Kidney (tissue), 14 donors: ENCODE data around the gene PLA2G6. TPM values are rescaled to one million over a fixed set of nuclear protein-coding genes. Genes with fewer than 3 reads are reported as not detected.
A peak's percentile ranks its signal among the peaks of the same experiment; 100 is the strongest.
"Not testable (repeated sequence)": the region's sequence is repeated elsewhere in the genome, so short reads cannot be mapped to it uniquely, and the experiment has no call there.

Experiments used
- DNase-seq, 5 donors: peaks; one replicate each; pipeline ENCODE4 v3.0.0-alpha.2; 2013 to 2020
- FAIRE-seq: peaks from 2 replicates; lab custom pipeline; 2012; peaks lifted over from hg19 to GRCh38; lab: Jason Lieb, UNC
- H3K27ac ChIP-seq, 2 donors: one replicate each; pipeline ENCODE4 v1.7.0; 2013; ENCODE audit warnings: low read depth in 2 of 2, low read length in 2 of 2, inconsistent platforms in 1 of 2
- H3K27me3 ChIP-seq: one replicate; pipeline ENCODE4 v1.7.1; 2013; ENCODE audit warnings: low read length, inconsistent platforms; ENCODE audit not compliant: control insufficient read depth, insufficient read depth
- H3K36me3 ChIP-seq, 3 donors: one replicate each; pipeline versions ENCODE4 v1.7.0 to v1.7.1; 2013; ENCODE audit warnings: low read length in 3 of 3, control low read depth in 1 of 3, inconsistent platforms in 1 of 3; ENCODE audit not compliant: insufficient read depth in 3 of 3, control insufficient read depth in 2 of 3
- H3K4me1 ChIP-seq, 3 donors: one replicate each; pipeline versions ENCODE4 v1.7.0 to v1.7.1; 2013; ENCODE audit warnings: low read length in 3 of 3, inconsistent platforms in 1 of 3, low read depth in 1 of 3; ENCODE audit not compliant: control insufficient read depth in 2 of 3, insufficient read depth in 2 of 3
- H3K4me3 ChIP-seq, 3 donors: one replicate each; pipeline versions ENCODE4 v1.7.0 to v1.8.1; 2013; ENCODE audit warnings: low read length in 3 of 3, control low read depth in 1 of 3, inconsistent platforms in 1 of 3
- H3K9ac ChIP-seq, 3 donors: one replicate each; pipeline versions ENCODE4 v1.7.0 to v1.7.1; 2013; ENCODE audit warnings: low read length in 3 of 3, control low read depth in 1 of 3, inconsistent platforms in 1 of 3
- H3K9me3 ChIP-seq, 3 donors: one replicate each; pipeline versions ENCODE4 v1.7.0 to v1.7.1; 2013; ENCODE audit warnings: low read length in 3 of 3, control low read depth in 1 of 3, inconsistent platforms in 1 of 3; ENCODE audit not compliant: control insufficient read depth in 2 of 3, insufficient read depth in 1 of 3
- intact Hi-C: fragments of 100-400 bp; cut with DNase I; formaldehyde crosslinking; loops from one replicate; pipeline ENCODE4 v1.11.1; 2022
- polyA plus RNA-seq: library from polyadenylated mRNA; stranded (reverse); fragments of 350-450 nt; fragmentation: Illumina TruSeq; extraction: RNeasy Lipid Tissue Mini Kit (QIAGEN cat#74804); gene quantifications from one replicate; pipeline ENCODE4 v1.2.3, GENCODE V29; 2014; ENCODE audit warnings: low read depth, low replicate concordance; ENCODE audit not compliant: insufficient read depth
- total RNA-seq: library from RNA; stranded (reverse); fragmentation: NEBNext Ultra II Directional; extraction: Animal tissue kit (Norgen Biotek cat#: 25700); gene quantifications from one replicate; pipeline ENCODE4 v1.2.1, GENCODE V29; 2021
- TF ChIP-seq, protein P1 (sequence below): IDR thresholded peaks from 3 replicates; pipeline ENCODE4 v1.5.1; 2012; ENCODE audit warnings: mild to moderate bottlenecking, moderate library complexity, borderline replicate concordance; ENCODE audit not compliant: insufficient read depth; ENCODE audit errors: extremely low read depth
- donor health status: control.
- donor health status: control.
- donor health status: control.
- donor health status: control.
- donor health status: control.
- donor health status: DM: yes; HTN: yes; CAD: no.
- donor health status: Normal renal cell carcinoma (clear cell type).

PLA2G6 gene
- total and polyA plus RNA-seq, 2 donors from 2014 or later = 26.6 to 61.6 TPM

DNA sequence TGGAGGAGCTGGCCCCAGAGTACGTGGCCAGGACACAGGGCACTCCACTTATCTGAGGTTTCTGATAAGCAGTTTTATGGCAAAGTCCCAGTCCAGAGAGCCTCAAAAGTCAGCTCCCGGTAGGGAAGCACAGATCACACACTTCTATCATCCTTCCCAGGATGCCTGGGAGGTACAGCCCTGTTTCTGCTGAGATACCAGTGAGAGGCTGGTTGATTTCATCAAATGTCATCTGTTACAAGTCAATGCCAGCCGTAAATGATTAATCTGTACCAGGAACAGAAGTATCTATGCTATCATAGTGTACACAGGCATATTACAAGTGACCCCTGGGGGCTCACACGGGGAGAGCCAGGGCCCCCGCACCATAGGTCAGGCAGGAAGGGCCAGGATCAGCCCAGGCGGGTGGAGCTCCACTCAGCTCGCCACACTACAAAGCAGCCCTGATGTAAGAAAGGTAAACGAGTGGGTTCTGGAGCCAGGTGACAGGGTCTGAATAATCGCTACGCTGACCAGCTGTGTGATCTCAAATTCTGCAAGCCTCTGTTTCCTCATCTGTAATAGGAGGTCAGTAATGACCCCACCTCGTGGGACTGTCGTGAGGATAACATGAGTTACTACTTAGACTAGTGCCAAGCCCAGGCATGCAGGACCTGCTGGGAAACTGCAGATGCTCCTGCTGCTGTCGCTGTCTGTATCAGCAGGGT lies 17.6 kb downstream of the PLA2G6 start:
- Histone ChIP-seq H3K4me3 (no peak overlapping the region), H3K27ac (no peak overlapping the region), H3K4me1 (peaks cover 0 to 10% (median 0%) of the 10 kb centered on the region in 3 donors), H3K27me3 (no peaks in the 10 kb centered on the region), H3K9ac (no peak overlapping the region), H3K36me3 (peaks cover 0 to 4% (median 0%) of the 10 kb centered on the region in 3 donors), H3K9me3 (no peaks in the 10 kb centered on the region)
- DNase-seq (peak in 2 of 5 donors; percentile 26 to 42), FAIRE-seq (no peak)
- TF ChIP-seq, protein P1, sequence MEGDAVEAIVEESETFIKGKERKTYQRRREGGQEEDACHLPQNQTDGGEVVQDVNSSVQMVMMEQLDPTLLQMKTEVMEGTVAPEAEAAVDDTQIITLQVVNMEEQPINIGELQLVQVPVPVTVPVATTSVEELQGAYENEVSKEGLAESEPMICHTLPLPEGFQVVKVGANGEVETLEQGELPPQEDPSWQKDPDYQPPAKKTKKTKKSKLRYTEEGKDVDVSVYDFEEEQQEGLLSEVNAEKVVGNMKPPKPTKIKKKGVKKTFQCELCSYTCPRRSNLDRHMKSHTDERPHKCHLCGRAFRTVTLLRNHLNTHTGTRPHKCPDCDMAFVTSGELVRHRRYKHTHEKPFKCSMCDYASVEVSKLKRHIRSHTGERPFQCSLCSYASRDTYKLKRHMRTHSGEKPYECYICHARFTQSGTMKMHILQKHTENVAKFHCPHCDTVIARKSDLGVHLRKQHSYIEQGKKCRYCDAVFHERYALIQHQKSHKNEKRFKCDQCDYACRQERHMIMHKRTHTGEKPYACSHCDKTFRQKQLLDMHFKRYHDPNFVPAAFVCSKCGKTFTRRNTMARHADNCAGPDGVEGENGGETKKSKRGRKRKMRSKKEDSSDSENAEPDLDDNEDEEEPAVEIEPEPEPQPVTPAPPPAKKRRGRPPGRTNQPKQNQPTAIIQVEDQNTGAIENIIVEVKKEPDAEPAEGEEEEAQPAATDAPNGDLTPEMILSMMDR = no peak
- intact Hi-C loops = no loop called here

DNA sequence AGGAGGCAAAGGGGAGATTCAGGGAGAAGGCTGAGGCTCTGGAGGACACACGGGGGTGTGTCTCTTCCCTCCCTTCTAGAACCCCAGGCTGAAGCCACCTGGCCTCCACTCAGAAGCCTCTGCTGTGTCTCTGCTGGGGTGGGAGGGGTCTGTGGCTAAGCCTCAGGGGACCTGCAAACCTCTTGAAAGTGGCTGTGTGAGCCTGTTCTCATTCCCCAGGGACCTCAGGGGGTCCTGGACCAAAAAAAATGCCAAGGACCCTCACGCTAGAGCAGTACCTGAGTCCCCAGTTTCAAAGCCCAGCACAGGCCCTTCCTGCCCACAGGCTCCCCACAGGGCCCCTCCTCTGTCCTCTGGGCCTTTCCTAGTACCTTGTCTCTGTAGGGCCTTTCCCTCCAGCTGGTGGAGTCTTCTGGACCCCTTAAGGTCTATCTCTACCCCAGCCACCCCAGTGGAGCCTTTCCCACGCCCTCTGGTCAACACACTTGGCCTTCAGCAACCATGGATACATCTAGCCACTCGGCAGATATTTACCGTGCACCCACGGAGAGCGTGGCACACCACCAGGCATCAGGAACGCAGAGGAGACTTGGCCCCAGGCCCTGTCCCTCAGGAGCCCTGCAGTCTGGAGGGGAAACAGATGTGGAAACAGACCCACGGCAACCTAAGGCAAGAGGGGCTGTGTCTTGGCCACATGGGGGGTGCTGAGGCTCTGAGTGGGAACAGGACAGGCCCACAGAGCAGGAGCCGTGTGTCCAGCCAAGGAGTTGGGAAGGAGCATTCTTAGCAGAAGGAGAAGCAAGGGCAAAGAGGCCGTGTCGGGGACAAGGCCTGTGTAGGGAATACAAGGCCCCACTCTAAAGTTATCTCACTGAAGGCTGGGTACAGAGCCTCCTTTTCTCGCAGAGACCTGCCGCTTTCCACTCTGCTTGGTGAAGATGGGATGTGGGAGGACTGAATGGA lies 18.5 kb downstream of the PLA2G6 start:
- Histone ChIP-seq H3K9ac (no peak overlapping the region), H3K9me3 (no peaks in the 10 kb centered on the region), H3K27ac (no peak overlapping the region), H3K4me1 (peaks cover 0 to 10% (median 0%) of the 10 kb centered on the region in 3 donors), H3K27me3 (no peaks in the 10 kb centered on the region), H3K36me3 (peaks cover 0 to 4% (median 0%) of the 10 kb centered on the region in 3 donors), H3K4me3 (no peak overlapping the region)
- TF ChIP-seq, protein P1 = no peak
- FAIRE-seq = no peak
- intact Hi-C loops = no loop called here
- DNase-seq = peak in 2 of 5 donors; percentile 30 to 54

DNA sequence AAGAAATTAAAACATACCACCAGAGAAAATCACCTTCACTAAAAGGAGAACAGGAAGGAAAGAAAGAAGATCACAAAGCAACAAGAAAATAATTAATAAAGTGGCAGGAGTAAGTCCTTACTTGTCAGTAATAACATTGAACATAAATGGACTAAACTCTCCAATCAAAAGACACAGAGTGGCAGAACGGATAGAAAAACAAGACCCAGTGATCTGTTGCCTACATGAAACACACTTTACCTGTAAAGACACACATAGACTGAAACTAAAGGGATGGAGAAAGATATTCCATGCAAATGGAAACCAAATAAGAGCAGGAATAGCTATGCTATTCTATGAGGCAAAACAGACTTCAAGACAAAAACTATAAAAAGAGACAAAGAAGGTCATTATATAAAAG lies 25.9 kb downstream of the PLA2G6 start:
- peaks cover 0 to 3% (median 0%) of the 10 kb centered on the region in 3 donors for H3K4me1 ChIP-seq
- H3K27me3 ChIP-seq = no peaks in the 10 kb centered on the region
- DNase-seq (no peak), FAIRE-seq (no peak)
- H3K36me3 ChIP-seq = no peaks in the 10 kb centered on the region
- no peak overlapping the region for H3K9ac ChIP-seq
- TF ChIP-seq, protein P1 = no peak
- intact Hi-C loops = no loop called here
- H3K9me3 ChIP-seq = no peaks in the 10 kb centered on the region
- H3K27ac ChIP-seq = no peak overlapping the region
- no peak overlapping the region for H3K4me3 ChIP-seq

DNA sequence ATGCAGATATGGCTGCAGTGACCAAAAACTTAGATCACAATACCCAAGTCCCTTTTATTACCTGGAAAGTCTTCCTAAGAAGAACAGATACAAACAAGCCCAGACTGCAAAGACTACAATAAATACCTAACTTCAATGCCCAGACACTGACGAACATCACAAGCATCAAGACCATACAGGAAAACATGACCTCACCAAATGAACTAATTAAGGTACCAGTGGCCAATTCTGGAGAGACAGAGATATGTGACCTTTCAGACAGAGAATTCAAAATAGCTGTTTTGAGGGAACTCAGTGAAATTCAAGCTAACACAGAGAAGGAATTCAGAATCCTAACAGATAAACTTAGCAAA lies 27.1 kb downstream of the PLA2G6 start:
- FAIRE-seq, H3K27ac ChIP-seq, DNase-seq, H3K9ac ChIP-seq, H3K36me3 ChIP-seq, H3K27me3 ChIP-seq, intact Hi-C loops, H3K4me3 ChIP-seq, H3K9me3 ChIP-seq, H3K4me1 ChIP-seq: not testable (repeated sequence)
